B cell (primary cell): ENCODE results near the gene RABGAP1. TPM values are rescaled to one million over a fixed set of nuclear protein-coding genes. Genes with fewer than 3 reads are reported as not detected.

Source experiments
- ATAC-seq: fragments of 200-7000 bp; cut with Tn5 transposase; one replicate; pipeline ENCODE4 v1.10.0; 2021; ENCODE audit warnings: low read depth, mild to moderate bottlenecking, moderate number of reproducible peaks, moderate library complexity
- CTCF ChIA-PET: fragments of 350-600 bp; sonication (Branson Sonifier 250); formaldehyde crosslinking; loops from one replicate; lab custom pipeline; 2021; ENCODE audit warnings: antibody characterized with exemption, inconsistent platforms; lab: Charles Lee
- POLR2A ChIA-PET: fragments of 350-600 bp; sonication (Branson Sonifier 250); formaldehyde crosslinking; loops from one replicate; lab custom pipeline; 2021; ENCODE audit warnings: antibody characterized with exemption; lab: Charles Lee
- DNase-seq: peaks from one replicate; pipeline ENCODE4 v3.0.0; 2013
- H2AFZ ChIP-seq: 2 replicates; pipeline ENCODE4 v1.6.1; 2012; ENCODE audit warnings: mild to moderate bottlenecking, low read depth, low read length; ENCODE audit not compliant: insufficient read depth, poor library complexity, severe bottlenecking
- H3K27ac ChIP-seq, 2 donors: 1 replicate in 1 of 2; 2 replicates in 1 of 2; pipeline ENCODE4 v1.5.1; 2012 to 2013; ENCODE audit warnings: low read length in 2 of 2, mild to moderate bottlenecking in 2 of 2, moderate library complexity in 1 of 2
- H3K27me3 ChIP-seq, 4 experiments: fragments of 200-600 bp in 1 of 4; sonication (generic) in 1 of 4; replicated peaks in 1 of 4; 1 replicate in 2 of 4; 2 replicates in 2 of 4; pipeline versions ENCODE4 v1.6.1 to v1.7.0; 2013 to 2016; ENCODE audit warnings: low read length in 3 of 4, mild to moderate bottlenecking in 2 of 4, mixed read lengths in 1 of 4, moderate library complexity in 1 of 4; ENCODE audit not compliant: insufficient read depth in 4 of 4, control insufficient read depth in 3 of 4; ENCODE audit errors: control extremely low read depth in 1 of 4
- H3K36me3 ChIP-seq, 2 experiments: replicated peaks in 1 of 2; 1 replicate in 1 of 2; 2 replicates in 1 of 2; pipeline versions ENCODE4 v1.6.1 to v1.7.1; 2013; ENCODE audit warnings: low read length in 1 of 2; ENCODE audit not compliant: insufficient read depth in 2 of 2, control insufficient read depth in 1 of 2; ENCODE audit errors: control extremely low read depth in 1 of 2, extremely low read depth in 1 of 2
- H3K4me1 ChIP-seq, 2 donors: fragments of 200-600 bp in 1 of 2; sonication (generic) in 1 of 2; 1 replicate in 1 of 2; 2 replicates in 1 of 2; pipeline versions ENCODE4 v1.5.1 to v1.6.1; 2013 to 2017; ENCODE audit warnings: low read length in 2 of 2; ENCODE audit not compliant: control insufficient read depth in 2 of 2, insufficient read depth in 2 of 2
- H3K4me2 ChIP-seq: replicated peaks from 2 replicates; pipeline ENCODE3; 2012; ENCODE audit warnings: mild to moderate bottlenecking, low read depth, low read length; ENCODE audit not compliant: poor library complexity, severe bottlenecking
- H3K4me3 ChIP-seq, 5 experiments: fragments of 200-600 bp in 1 of 5; sonication (generic) in 1 of 5; 1 replicate in 3 of 5; 2 replicates in 2 of 5; pipeline versions ENCODE4 v1.5.1 to v1.7.0; 2011 to 2016; ENCODE audit warnings: low read length in 4 of 5, mild to moderate bottlenecking in 4 of 5, low read depth in 2 of 5, control low read depth in 1 of 5, moderate library complexity in 1 of 5; ENCODE audit not compliant: insufficient read depth in 1 of 5; ENCODE audit errors: control extremely low read depth in 1 of 5, extremely low read depth in 1 of 5
- H3K79me2 ChIP-seq: fragments of 200-600 bp; sonication (generic); one replicate; pipeline ENCODE4 v1.6.0; 2016; ENCODE audit warnings: low read length; ENCODE audit not compliant: control insufficient read depth, insufficient read depth
- H3K9ac ChIP-seq: fragments of 200-600 bp; sonication (generic); 2 replicates; pipeline ENCODE4 v1.6.1; 2017; ENCODE audit warnings: mild to moderate bottlenecking, low read length, moderate library complexity
- H3K9me3 ChIP-seq, 3 donors: one replicate each; pipeline versions ENCODE4 v1.6.1 to v1.7.1; 2013; ENCODE audit warnings: low read length in 2 of 3; ENCODE audit not compliant: control insufficient read depth in 2 of 3, insufficient read depth in 1 of 3; ENCODE audit errors: control extremely low read depth in 1 of 3
- H4K20me1 ChIP-seq: 2 replicates; pipeline ENCODE4 v1.6.0; 2012; ENCODE audit warnings: mild to moderate bottlenecking, low read length; ENCODE audit not compliant: insufficient read depth, control insufficient read depth, poor library complexity, severe bottlenecking
- H3K27ac Mint-ChIP-seq: one replicate; pipeline ENCODE4 v1.8.0; 2021; ENCODE audit warnings: mixed read lengths
- H3K27me3 Mint-ChIP-seq: one replicate; pipeline ENCODE4 v1.8.0; 2021; ENCODE audit warnings: mixed read lengths
- H3K4me1 Mint-ChIP-seq: one replicate; pipeline ENCODE4 v1.8.0; 2021; ENCODE audit warnings: mixed read lengths
- H3K4me3 Mint-ChIP-seq: one replicate; pipeline ENCODE4 v1.8.0; 2021; ENCODE audit warnings: mixed read lengths
- H3K9me3 Mint-ChIP-seq: one replicate; pipeline ENCODE4 v1.8.0; 2022; ENCODE audit warnings: mixed read lengths; ENCODE audit not compliant: insufficient read depth
- EZH2 ChIP-seq: IDR thresholded peaks from 2 replicates; pipeline ENCODE4 v1.6.1; 2012; ENCODE audit warnings: borderline replicate concordance, low read depth, mild to moderate bottlenecking, moderate library complexity, low read length; ENCODE audit not compliant: insufficient read depth, poor library complexity, severe bottlenecking
- WGBS: methylation state at CpG from one replicate; pipeline ENCODE4 v1.1.5; 2013; ENCODE audit warnings: missing lambda C conversion rate; ENCODE audit not compliant: insufficient coverage; 5-methylcytosine and 5-hydroxymethylcytosine counted together
- intact Hi-C: fragments of 100-400 bp; cut with micrococcal nuclease; formaldehyde crosslinking; loops from one replicate; pipeline ENCODE4 v1.10.0; 2022
- polyA plus RNA-seq: library from polyadenylated mRNA; depleted of rRNA; stranded (reverse); fragments of >200 nt; gene quantifications from 2 replicates; pipeline ENCODE4 v1.2.3, GENCODE V29; 2012
- total RNA-seq, 2 donors: library from RNA; stranded (reverse); fragments of 120-200 nt in 1 of 2; gene quantifications; 1 replicate in 1 of 2; 2 replicates in 1 of 2; pipeline versions ENCODE4 v1.2.3 to v1.2.4, GENCODE V29; 2013 to 2022
- TF ChIP-seq, protein P1 (sequence below): fragments of 200-600 bp; IDR thresholded peaks from one replicate; pipeline ENCODE4 v1.8.0; 2022; ENCODE audit warnings: antibody characterized with exemption, mild to moderate bottlenecking

RABGAP1 gene
- total and polyA plus RNA-seq, 2 donors (not counting 1 experiment from before 2014, with no cell fraction given) = 13.9 to 81.0 TPM

DNA sequence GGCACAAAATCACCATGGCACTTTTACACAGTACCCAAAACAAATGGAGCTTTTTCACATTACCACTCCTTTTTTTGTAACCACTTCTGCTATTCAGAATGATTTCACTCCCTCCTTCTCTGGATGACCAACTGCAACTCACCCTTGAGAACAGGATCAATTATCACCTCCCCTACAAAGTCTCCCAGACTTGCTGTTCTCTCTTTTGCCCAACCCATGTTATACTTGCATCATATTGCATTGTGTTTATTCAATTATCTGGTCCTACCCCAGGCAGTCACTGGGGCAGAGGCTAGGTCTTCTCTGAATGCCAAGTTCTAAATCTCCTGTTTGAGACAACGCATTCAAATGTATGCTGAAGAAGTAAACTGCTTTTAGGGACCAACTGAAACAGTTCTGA lies 188.6 kb downstream of the RABGAP1 start:
- no peaks in the 10 kb centered on the region for H4K20me1 ChIP-seq
- H3K4me1 ChIP-seq = peaks cover 0 to 11% of the 10 kb centered on the region in 2 donors
- no peaks in the 10 kb centered on the region for H3K27me3 ChIP-seq
- peaks cover 3 to 90% of the 10 kb centered on the region in 2 experiments for H3K36me3 ChIP-seq
- H3K9ac ChIP-seq = no peak overlapping the region
- peaks cover 20% of the 10 kb centered on the region for H3K4me1 Mint-ChIP-seq
- no peak overlapping the region for H3K4me3 Mint-ChIP-seq
- ATAC-seq (no peak), DNase-seq (no peak)
- no peaks in the 10 kb centered on the region for H3K27me3 Mint-ChIP-seq
- H3K9me3 Mint-ChIP-seq = no peaks in the 10 kb centered on the region
- no peak overlapping the region for H2AFZ ChIP-seq
- H3K27ac Mint-ChIP-seq = peak overlapping the region; percentile 33
- no peak overlapping the region for H3K4me2 ChIP-seq
- no peak overlapping the region for H3K4me3 ChIP-seq
- 100% methylated on average over 1 of the region's 1 CpG for WGBS
- no peak overlapping the region for H3K27ac ChIP-seq
- no peaks in the 10 kb centered on the region for H3K79me2 ChIP-seq
- intact Hi-C loops = no loop called here
- CTCF ChIA-PET = interaction anchor here (0.6 to 2.3 kb wide), 2 partner anchors 25 to 220 kb away, joined by 4 to 9 read pairs; no protein-coding TSS in a partner anchor
- POLR2A ChIA-PET = interaction anchor here (0.6 kb wide), 1 partner anchor 356 kb away, joined by 4 read pairs; no protein-coding TSS in a partner anchor
- no peaks in the 10 kb centered on the region for H3K9me3 ChIP-seq
- no peak for TF ChIP-seq EZH2
- TF ChIP-seq, protein P1, sequence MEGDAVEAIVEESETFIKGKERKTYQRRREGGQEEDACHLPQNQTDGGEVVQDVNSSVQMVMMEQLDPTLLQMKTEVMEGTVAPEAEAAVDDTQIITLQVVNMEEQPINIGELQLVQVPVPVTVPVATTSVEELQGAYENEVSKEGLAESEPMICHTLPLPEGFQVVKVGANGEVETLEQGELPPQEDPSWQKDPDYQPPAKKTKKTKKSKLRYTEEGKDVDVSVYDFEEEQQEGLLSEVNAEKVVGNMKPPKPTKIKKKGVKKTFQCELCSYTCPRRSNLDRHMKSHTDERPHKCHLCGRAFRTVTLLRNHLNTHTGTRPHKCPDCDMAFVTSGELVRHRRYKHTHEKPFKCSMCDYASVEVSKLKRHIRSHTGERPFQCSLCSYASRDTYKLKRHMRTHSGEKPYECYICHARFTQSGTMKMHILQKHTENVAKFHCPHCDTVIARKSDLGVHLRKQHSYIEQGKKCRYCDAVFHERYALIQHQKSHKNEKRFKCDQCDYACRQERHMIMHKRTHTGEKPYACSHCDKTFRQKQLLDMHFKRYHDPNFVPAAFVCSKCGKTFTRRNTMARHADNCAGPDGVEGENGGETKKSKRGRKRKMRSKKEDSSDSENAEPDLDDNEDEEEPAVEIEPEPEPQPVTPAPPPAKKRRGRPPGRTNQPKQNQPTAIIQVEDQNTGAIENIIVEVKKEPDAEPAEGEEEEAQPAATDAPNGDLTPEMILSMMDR = no peak

DNA sequence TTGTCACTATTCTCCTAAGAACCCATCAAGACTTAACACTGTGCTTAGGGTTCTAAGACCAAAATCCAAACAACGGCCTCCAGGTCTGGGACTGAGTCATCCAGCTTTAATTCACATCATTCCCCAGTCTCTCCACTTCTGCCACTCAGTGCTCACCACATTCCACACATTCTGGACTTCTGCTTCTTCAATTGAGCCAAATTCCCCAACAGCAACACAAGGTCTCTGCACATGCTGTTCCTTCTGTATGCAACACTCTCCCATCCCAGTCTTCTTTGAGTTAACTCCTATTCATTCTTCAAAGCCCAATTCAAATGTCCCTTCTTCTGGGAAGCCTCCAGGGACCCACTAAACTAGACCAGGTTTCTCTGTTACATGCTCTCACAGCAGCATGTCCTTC lies 190.4 kb downstream of the RABGAP1 start:
- ATAC-seq = no peak
- H3K4me1 Mint-ChIP-seq = peaks cover 19% of the 10 kb centered on the region
- no peaks in the 10 kb centered on the region for H3K9me3 Mint-ChIP-seq
- CTCF ChIA-PET = interaction anchor here (0.9 to 2.3 kb wide), 3 partner anchors 49 to 218 kb away, joined by 3 to 9 read pairs (median 4); no protein-coding TSS in a partner anchor
- no peaks in the 10 kb centered on the region for H3K79me2 ChIP-seq
- no peak overlapping the region for H3K9ac ChIP-seq
- no peaks in the 10 kb centered on the region for H3K27me3 ChIP-seq
- H3K27me3 Mint-ChIP-seq = no peaks in the 10 kb centered on the region
- H3K27ac ChIP-seq = no peak overlapping the region
- no peak overlapping the region for H3K4me2 ChIP-seq
- no peak overlapping the region for H3K4me3 Mint-ChIP-seq
- H3K27ac Mint-ChIP-seq = no peak overlapping the region
- peaks cover 3 to 92% of the 10 kb centered on the region in 2 experiments for H3K36me3 ChIP-seq
- no peak for TF ChIP-seq EZH2
- TF ChIP-seq, protein P1 = no peak
- no peaks in the 10 kb centered on the region for H3K9me3 ChIP-seq
- no peak for DNase-seq
- no peak overlapping the region for H3K4me3 ChIP-seq
- POLR2A ChIA-PET = no interaction called here
- 100% methylated on average over 1 of the region's 1 CpG for WGBS
- H2AFZ ChIP-seq = no peak overlapping the region
- no peaks in the 10 kb centered on the region for H4K20me1 ChIP-seq
- H3K4me1 ChIP-seq = peaks cover 0 to 11% of the 10 kb centered on the region in 2 donors
- intact Hi-C loops = loop anchor here (5.0 kb wide), 1 partner anchor 36 kb away; no protein-coding TSS in a partner anchor
